Breast epithelium (tissue), 3 donors: ENCODE measurements around the gene CRNN.
A peak's percentile ranks its signal among the peaks of the same experiment; 100 is the strongest.

Source experiments
- POLR2A ChIP-seq: fragments of 450-650 bp; IDR thresholded peaks from one replicate; pipeline ENCODE4 v1.6.1; 2016; ENCODE audit warnings: antibody characterized with exemption, mild to moderate bottlenecking, moderate library complexity
- POLR2AphosphoS5 ChIP-seq, 3 donors: sonication (generic); formaldehyde crosslinking; IDR thresholded peaks; one replicate each; pipeline ENCODE4 v1.6.1; 2017; ENCODE audit warnings: antibody characterized with exemption in 3 of 3
- TF ChIP-seq, protein P1 (sequence below), 3 donors: fragments of 450-650 bp; IDR thresholded peaks; one replicate each; pipeline ENCODE4 v1.5.1; 2016 to 2017; ENCODE audit warnings: antibody characterized with exemption in 3 of 3, mild to moderate bottlenecking in 3 of 3, moderate library complexity in 3 of 3

GRCh38 chr1:152458384-152459185 lies 44.5 kb upstream of the CRNN start:
- TF ChIP-seq, protein P1, sequence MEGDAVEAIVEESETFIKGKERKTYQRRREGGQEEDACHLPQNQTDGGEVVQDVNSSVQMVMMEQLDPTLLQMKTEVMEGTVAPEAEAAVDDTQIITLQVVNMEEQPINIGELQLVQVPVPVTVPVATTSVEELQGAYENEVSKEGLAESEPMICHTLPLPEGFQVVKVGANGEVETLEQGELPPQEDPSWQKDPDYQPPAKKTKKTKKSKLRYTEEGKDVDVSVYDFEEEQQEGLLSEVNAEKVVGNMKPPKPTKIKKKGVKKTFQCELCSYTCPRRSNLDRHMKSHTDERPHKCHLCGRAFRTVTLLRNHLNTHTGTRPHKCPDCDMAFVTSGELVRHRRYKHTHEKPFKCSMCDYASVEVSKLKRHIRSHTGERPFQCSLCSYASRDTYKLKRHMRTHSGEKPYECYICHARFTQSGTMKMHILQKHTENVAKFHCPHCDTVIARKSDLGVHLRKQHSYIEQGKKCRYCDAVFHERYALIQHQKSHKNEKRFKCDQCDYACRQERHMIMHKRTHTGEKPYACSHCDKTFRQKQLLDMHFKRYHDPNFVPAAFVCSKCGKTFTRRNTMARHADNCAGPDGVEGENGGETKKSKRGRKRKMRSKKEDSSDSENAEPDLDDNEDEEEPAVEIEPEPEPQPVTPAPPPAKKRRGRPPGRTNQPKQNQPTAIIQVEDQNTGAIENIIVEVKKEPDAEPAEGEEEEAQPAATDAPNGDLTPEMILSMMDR (IDR thresholded peaks at IDR 0.05): peak; percentile 65 to 88 (median 85)
- TF ChIP-seq POLR2A (no peak), POLR2AphosphoS5 (IDR thresholded peaks at IDR 0.05) (no peak)
